PC-9 (cell line): Measurements from ENCODE around the gene XAB2. TPM values are rescaled to one million over a fixed set of nuclear protein-coding genes. Genes with fewer than 3 reads are reported as not detected.

Experiments used
- BruUV-seq: library from RNA; stranded (reverse); fragments of 400-500 nt; replicated peaks from 2 replicates; lab custom pipeline; 2021; lab: Mats Ljungman, UMichigan
- CTCF ChIA-PET: fragments of 300-600 bp; sonication (Branson Sonifier 250); formaldehyde crosslinking; loops from one replicate; lab custom pipeline; 2022; ENCODE audit warnings: antibody characterized with exemption; lab: Charles Lee
- POLR2A ChIA-PET: fragments of 300-600 bp; sonication (Branson Sonifier 250); formaldehyde crosslinking; loops from one replicate; lab custom pipeline; 2022; ENCODE audit warnings: antibody characterized with exemption; ENCODE audit not compliant: unreplicated experiment; lab: Charles Lee
- DNase-seq, 2 experiments: peaks; one replicate each; pipeline versions ENCODE4 v3.0.0 to v3.0.0-alpha.2; 2015 to 2022; ENCODE audit warnings: mixed read lengths in 1 of 2
- H2AFZ ChIP-seq: fragments of 200-600 bp; sonication (generic); 2 replicates; pipeline ENCODE4 v1.8.1; 2017; ENCODE audit warnings: antibody characterized with exemption
- H3F3A ChIP-seq: fragments of 200-600 bp; sonication (generic); 2 replicates; pipeline ENCODE4 v1.8.1; 2017; ENCODE audit warnings: antibody characterized with exemption, mild to moderate bottlenecking, low read depth; ENCODE audit not compliant: insufficient read depth
- H3K27ac ChIP-seq: fragments of 200-600 bp; sonication (generic); 2 replicates; pipeline ENCODE4 v1.6.1; 2016; ENCODE audit warnings: mixed run types
- H3K27me3 ChIP-seq: fragments of 200-600 bp; sonication (generic); 2 replicates; pipeline ENCODE4 v1.6.1; 2016; ENCODE audit warnings: low read depth, mixed run types; ENCODE audit not compliant: insufficient read depth
- H3K36me3 ChIP-seq: fragments of 200-600 bp; sonication (generic); 2 replicates; pipeline ENCODE4 v1.6.1; 2016; ENCODE audit warnings: low read depth, mixed run types
- H3K4me1 ChIP-seq: fragments of 200-600 bp; sonication (generic); replicated peaks from 2 replicates; pipeline ENCODE4 v1.6.1; 2016; ENCODE audit warnings: mixed run types; ENCODE audit not compliant: insufficient read depth
- H3K4me2 ChIP-seq: fragments of 200-600 bp; sonication (generic); 2 replicates; pipeline ENCODE4 v1.6.1; 2017; ENCODE audit warnings: mixed run types
- H3K4me3 ChIP-seq: fragments of 200-600 bp; sonication (generic); 2 replicates; pipeline ENCODE4 v1.6.1; 2016; ENCODE audit warnings: mixed run types
- H3K79me2 ChIP-seq: fragments of 200-600 bp; sonication (generic); 2 replicates; pipeline ENCODE4 v1.6.1; 2017; ENCODE audit warnings: low read depth, mixed run types
- H3K9me2 ChIP-seq: fragments of 200-600 bp; sonication (generic); 2 replicates; pipeline ENCODE4 v1.8.1; 2017; ENCODE audit warnings: mild to moderate bottlenecking; ENCODE audit not compliant: insufficient read depth
- H3K9me3 ChIP-seq: fragments of 200-600 bp; sonication (generic); 2 replicates; pipeline ENCODE4 v1.8.1; 2016; ENCODE audit warnings: low read depth; ENCODE audit not compliant: insufficient read depth
- H4K20me1 ChIP-seq: fragments of 200-600 bp; sonication (generic); 2 replicates; pipeline ENCODE4 v1.8.1; 2017; ENCODE audit not compliant: insufficient read depth
- EZH2 ChIP-seq: fragments of 200-600 bp; sonication (generic); IDR thresholded peaks from 2 replicates; pipeline ENCODE4 v1.8.0; 2017; ENCODE audit warnings: antibody characterized with exemption, low read depth
- intact Hi-C: fragments of 100-400 bp; cut with micrococcal nuclease; formaldehyde crosslinking; loops from one replicate; pipeline ENCODE4 v1.10.0; 2022; ENCODE audit not compliant: unreplicated experiment
- total RNA-seq: library from RNA; stranded (reverse); gene quantifications from 2 replicates; pipeline ENCODE4 v1.2.3, GENCODE V29; 2021
- TF ChIP-seq, protein P1 (sequence below): fragments of 200-600 bp; sonication (generic); conservative IDR thresholded peaks from 2 replicates; pipeline ENCODE4 v1.6.1; 2017; ENCODE audit warnings: mixed run types, antibody characterized with exemption, mild to moderate bottlenecking, moderate library complexity

The XAB2 gene
- total RNA-seq, 1 experiment from 2014 or later: 44.9 TPM

DNA sequence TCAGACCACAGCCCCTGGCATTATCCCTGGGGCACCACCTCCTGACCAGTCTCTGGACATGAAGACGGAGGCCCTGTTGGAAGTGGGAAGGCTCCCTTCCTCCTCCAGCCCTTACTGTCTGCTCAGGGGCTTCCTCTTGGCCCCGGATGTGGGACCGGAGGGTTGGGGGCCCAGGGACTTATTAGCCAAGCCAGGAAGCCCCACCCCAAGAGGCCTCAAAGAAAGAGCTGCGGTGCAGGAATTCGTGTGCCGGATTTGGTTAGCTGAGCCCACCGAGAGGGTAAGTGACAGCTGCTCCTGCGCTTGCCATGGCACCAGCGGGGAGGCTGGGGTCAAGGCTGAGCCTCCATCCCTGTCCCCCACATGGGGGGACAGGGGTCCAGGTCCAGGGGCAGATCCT is 39.5 kb upstream of the XAB2 start, which contains the start of gene RETN:
RETN (plus strand) TSS at position 208 of the 400 bp plus-strand sequence. CDS start 278 bp downstream, outside the sequence.
- Histone ChIP-seq H3K27me3 (peaks cover 71% of the 10 kb centered on the region), H3K9me2 (no peaks in the 10 kb centered on the region), H3K79me2 (no peaks in the 10 kb centered on the region), H2AFZ (no peak within 1 kb of the TSS), H4K20me1 (no peaks in the 10 kb centered on the region), H3F3A (no peaks in the 10 kb centered on the region), H3K4me1 (peaks cover 4% of the 10 kb centered on the region; the same call in 1 of the 2 replicates), H3K9me3 (0 out of 2 replicates have a peak, but pooled peaks cover under 1% of the 10 kb centered on the region), H3K27ac (no peak within 1 kb of the TSS), H3K4me2 (no peak within 1 kb of the TSS), H3K4me3 (no peak within 1 kb of the TSS), H3K36me3 (no peaks in the 10 kb centered on the region)
- POLR2A ChIA-PET: no interaction called here
- CTCF ChIA-PET: interaction anchor here (0.6 kb wide), 2 partner anchors 100 to 332 kb away, joined by 3 read pairs; no protein-coding TSS in a partner anchor
- no peak for DNase-seq
- intact Hi-C loops: no loop called here
- BruUV-seq: no TSS peak
- TF ChIP-seq, protein P1, sequence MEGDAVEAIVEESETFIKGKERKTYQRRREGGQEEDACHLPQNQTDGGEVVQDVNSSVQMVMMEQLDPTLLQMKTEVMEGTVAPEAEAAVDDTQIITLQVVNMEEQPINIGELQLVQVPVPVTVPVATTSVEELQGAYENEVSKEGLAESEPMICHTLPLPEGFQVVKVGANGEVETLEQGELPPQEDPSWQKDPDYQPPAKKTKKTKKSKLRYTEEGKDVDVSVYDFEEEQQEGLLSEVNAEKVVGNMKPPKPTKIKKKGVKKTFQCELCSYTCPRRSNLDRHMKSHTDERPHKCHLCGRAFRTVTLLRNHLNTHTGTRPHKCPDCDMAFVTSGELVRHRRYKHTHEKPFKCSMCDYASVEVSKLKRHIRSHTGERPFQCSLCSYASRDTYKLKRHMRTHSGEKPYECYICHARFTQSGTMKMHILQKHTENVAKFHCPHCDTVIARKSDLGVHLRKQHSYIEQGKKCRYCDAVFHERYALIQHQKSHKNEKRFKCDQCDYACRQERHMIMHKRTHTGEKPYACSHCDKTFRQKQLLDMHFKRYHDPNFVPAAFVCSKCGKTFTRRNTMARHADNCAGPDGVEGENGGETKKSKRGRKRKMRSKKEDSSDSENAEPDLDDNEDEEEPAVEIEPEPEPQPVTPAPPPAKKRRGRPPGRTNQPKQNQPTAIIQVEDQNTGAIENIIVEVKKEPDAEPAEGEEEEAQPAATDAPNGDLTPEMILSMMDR: no peak
- no peak for TF ChIP-seq EZH2

DNA sequence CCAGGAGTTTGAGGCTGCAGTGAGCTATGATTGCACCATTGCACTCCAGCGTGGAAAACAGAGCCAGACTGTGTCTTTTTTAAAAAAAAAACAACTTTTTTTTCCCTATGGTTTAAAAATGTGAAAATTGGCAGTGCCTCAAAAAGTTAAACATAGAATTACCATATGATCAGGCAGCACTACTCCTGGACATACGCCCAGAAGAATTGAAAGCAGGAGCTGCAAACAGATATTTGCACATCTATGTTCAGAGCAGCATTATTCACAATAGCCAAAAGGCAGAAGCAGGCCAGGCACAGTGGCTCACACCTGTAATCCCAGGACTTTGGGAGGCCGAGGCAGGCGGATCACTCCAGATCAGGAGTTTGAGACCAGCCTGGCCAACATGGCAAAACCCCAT is 35.7 kb upstream of the XAB2 start:
- ChIA-PET CTCF (interaction anchor here (0.7 kb wide), 1 partner anchor 723 kb away, joined by 3 read pairs; no protein-coding TSS in a partner anchor), POLR2A (no interaction called here)
- intact Hi-C loops: no loop called here
- no peaks in the 10 kb centered on the region for H3K79me2 ChIP-seq
- no peak overlapping the region for H3K4me2 ChIP-seq
- DNase-seq: no peak
- no peak overlapping the region for H2AFZ ChIP-seq
- H4K20me1 ChIP-seq: no peaks in the 10 kb centered on the region
- no peaks in the 10 kb centered on the region for H3K4me1 ChIP-seq
- no peaks in the 10 kb centered on the region for H3K9me3 ChIP-seq
- H3K27me3 ChIP-seq: peaks cover 60% of the 10 kb centered on the region
- no peak overlapping the region for H3K27ac ChIP-seq
- no peak for TF ChIP-seq EZH2
- TF ChIP-seq, protein P1: no peak
- H3K9me2 ChIP-seq: no peaks in the 10 kb centered on the region
- H3K4me3 ChIP-seq: no peak overlapping the region
- BruUV-seq: no TSS peak
- H3F3A ChIP-seq: no peaks in the 10 kb centered on the region
- H3K36me3 ChIP-seq: no peaks in the 10 kb centered on the region

DNA sequence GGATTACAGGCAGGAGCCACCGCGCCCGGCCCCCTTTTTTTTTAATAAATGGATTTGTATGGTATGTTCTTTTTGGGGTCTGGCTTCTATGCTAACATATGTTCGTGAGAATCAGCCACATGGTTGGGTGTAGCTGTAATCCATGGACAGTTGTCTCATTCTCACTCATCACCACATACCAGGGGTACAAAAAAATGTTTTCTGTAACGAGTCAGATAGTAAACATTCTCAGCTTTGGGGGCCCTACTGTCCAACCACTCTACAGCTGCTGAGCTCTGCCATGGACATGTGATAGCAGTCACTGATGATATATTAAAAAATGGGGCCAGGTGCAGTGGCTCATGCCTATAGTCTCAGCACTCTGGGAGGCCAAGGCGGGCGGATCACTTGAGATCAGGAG is 34.4 kb upstream of the XAB2 start:
- H3K4me3 ChIP-seq: no peak overlapping the region
- H4K20me1 ChIP-seq: no peaks in the 10 kb centered on the region
- peaks cover 48% of the 10 kb centered on the region for H3K27me3 ChIP-seq
- H3K4me1 ChIP-seq: no peaks in the 10 kb centered on the region
- H3K27ac ChIP-seq: no peak overlapping the region
- no peak for DNase-seq
- no peaks in the 10 kb centered on the region for H3K79me2 ChIP-seq
- H3K36me3 ChIP-seq: no peaks in the 10 kb centered on the region
- no peak overlapping the region for H3K4me2 ChIP-seq
- no peaks in the 10 kb centered on the region for H3F3A ChIP-seq
- no TSS peak for BruUV-seq
- intact Hi-C loops: no loop called here
- ChIA-PET CTCF (no interaction called here), POLR2A (interaction anchor here (0.6 kb wide), 1 partner anchor 8 kb away, joined by 5 read pairs; no protein-coding TSS in a partner anchor)
- TF ChIP-seq, protein P1: no peak
- TF ChIP-seq EZH2: no peak
- H3K9me2 ChIP-seq: no peaks in the 10 kb centered on the region
- no peak overlapping the region for H2AFZ ChIP-seq
- no peaks in the 10 kb centered on the region for H3K9me3 ChIP-seq
